Measurements from ENCODE around the gene DMWD. TPM values are rescaled to one million over a fixed set of nuclear protein-coding genes. Genes with fewer than 3 reads are reported as not detected.

DMWD gene
- polyA plus RNA-seq, 1 of the 3 experiments (the other 2 are of a cell fraction), result 40.6 TPM

- Histone ChIP-seq H3K4me2 (no peak overlapping the region), H4K20me1 (ENCODE audit: insufficient read depth) (no peaks in the 10 kb centered on the region), H3K4me3 (ENCODE audit: low read depth in 2 of 2, low read length in 1 of 2) (no peak overlapping the region), H3K9me2 (no peaks in the 10 kb centered on the region), H3K9ac (no peak overlapping the region), H3K9me3 (no peaks in the 10 kb centered on the region), H3K27ac (ENCODE audit: low read depth in 2 of 2, low read length in 1 of 2) (no peak overlapping the region), H3K36me3 (replicated peaks in 1 of 2; ENCODE audit: control insufficient read depth in 1 of 2, insufficient read depth in 2 of 2, low read length in 1 of 2) (peaks cover 3 to 59% of the 10 kb centered on the region in 2 experiments), H2AFZ (ENCODE audit: low read depth) (no peak overlapping the region), H3K79me2 (ENCODE audit: insufficient read depth) (no peaks in the 10 kb centered on the region), H3K4me1 (ENCODE audit: control insufficient read depth in 1 of 2, insufficient read depth in 2 of 2, low read depth in 1 of 2, low read length in 1 of 2) (peaks cover 0 to 21% of the 10 kb centered on the region in 2 experiments; a peak in 1 of 4 replicates), H3F3A (replicated peaks; ENCODE audit: insufficient read depth) (peaks cover under 1% of the 10 kb centered on the region), H3K27me3 (ENCODE audit: insufficient read depth) (no peaks in the 10 kb centered on the region)
- WGBS (ENCODE audit: low lambda C conversion rate), result 80% methylated on average over 4 of the region's 5 CpGs
- TF ChIP-seq SIN3A (IDR thresholded peaks at IDR 0.05; ENCODE audit: borderline replicate concordance, low read depth, low read length), result no peak
- TF ChIP-seq USF2 (IDR thresholded peaks at IDR 0.05; ENCODE audit: borderline replicate concordance, low read depth, low read length), result no peak
- TF ChIP-seq MXI1 (IDR thresholded peaks at IDR 0.05; ENCODE audit: low read depth, low read length), result no peak
- TF ChIP-seq RCOR1 (IDR thresholded peaks at IDR 0.05; ENCODE audit: low read length), result no peak
- TF ChIP-seq MAX (IDR thresholded peaks at IDR 0.05; ENCODE audit: low read depth), result no peak
- no peak for TF ChIP-seq TEAD4 (IDR thresholded peaks at IDR 0.05; ENCODE audit: borderline replicate concordance, insufficient read depth)
- TF ChIP-seq YY1 (IDR thresholded peaks at IDR 0.05; ENCODE audit: low read depth), result no peak
- no peak for TF ChIP-seq RXRA (IDR thresholded peaks at IDR 0.05; ENCODE audit: borderline replicate concordance, low read depth)
- no peak for TF ChIP-seq FOXJ3 (CRISPR knock-in tag; IDR thresholded peaks at IDR 0.05)
- no peak for TF ChIP-seq EZH2phosphoT487 (IDR thresholded peaks at IDR 0.05; ENCODE audit: borderline replicate concordance, low read depth)
- no peak for TF ChIP-seq FOXM1 (IDR thresholded peaks at IDR 0.05; ENCODE audit: low read depth)
- no peak for TF ChIP-seq ELF1 (IDR thresholded peaks at IDR 0.05)
- TF ChIP-seq TAF1 (IDR thresholded peaks at IDR 0.05; ENCODE audit: borderline replicate concordance, low read depth, low read length), result no peak
- TF ChIP-seq CHD2 (IDR thresholded peaks at IDR 0.05; ENCODE audit: low read length, partially characterized antibody), result no peak
- no peak for TF ChIP-seq IRF3 (IDR thresholded peaks at IDR 0.05; ENCODE audit: low read depth, low read length)
- no peak for TF ChIP-seq CTCF (IDR thresholded peaks at IDR 0.05)
- CTCF ChIA-PET, result interaction anchor here (0.7 to 10.9 kb wide), 3 partner anchors 7 to 60 kb away, joined by 3 to 137 read pairs (median 10); partner anchors contain the start of gene RSPH6A
- POLR2A ChIA-PET, result no interaction called here
- no peak for DNase-seq
Measured at GRCh38 chr19:45822716-45823115, 30.1 kb upstream of the DMWD start.

Measured in SK-N-SH (cell line).